Esophagus squamous epithelium (tissue), 5 donors: ENCODE results near the gene UBE2D4. TPM values are rescaled to one million over a fixed set of nuclear protein-coding genes. Genes with fewer than 3 reads are reported as not detected.
A peak's percentile ranks its signal among the peaks of the same experiment; 100 is the strongest.

ENCODE experiments used
- DNase-seq: peaks from one replicate; lab custom pipeline; 2025; lab: John Stamatoyannopoulos, UW
- H3K27ac ChIP-seq, 4 donors: fragments of 200-600 bp; sonication (generic); one replicate each; pipeline ENCODE4 v1.5.1; 2016 to 2019; ENCODE audit warnings: mild to moderate bottlenecking in 1 of 4
- H3K27me3 ChIP-seq, 4 donors: fragments of 200-600 bp; sonication (generic); 1 replicate in 3 of 4; 2 replicates in 1 of 4; pipeline versions ENCODE4 v1.5.1 to v1.6.0; 2017 to 2021; ENCODE audit warnings: antibody characterized with exemption in 1 of 4
- H3K36me3 ChIP-seq, 3 donors: fragments of 200-600 bp; sonication (generic); one replicate each; pipeline ENCODE4 v1.5.1; 2016 to 2019
- H3K4me1 ChIP-seq, 3 donors: fragments of 200-600 bp; sonication (generic); one replicate each; pipeline ENCODE4 v1.5.1; 2017 to 2019
- H3K4me3 ChIP-seq, 4 donors: fragments of 200-600 bp; sonication (generic); 1 replicate in 3 of 4; 2 replicates in 1 of 4; pipeline ENCODE4 v1.5.1; 2016 to 2019; ENCODE audit warnings: mild to moderate bottlenecking in 2 of 4, moderate library complexity in 1 of 4
- H3K9me3 ChIP-seq, 3 donors: fragments of 200-600 bp; sonication (generic); one replicate each; pipeline ENCODE4 v1.5.1; 2016 to 2019
- POLR2A ChIP-seq, 4 donors: fragments of 450-650 bp; IDR thresholded peaks; one replicate each; pipeline ENCODE4 v1.6.1; 2017; ENCODE audit warnings: antibody characterized with exemption in 4 of 4, mild to moderate bottlenecking in 4 of 4, moderate library complexity in 3 of 4
- WGBS, 2 donors: methylation state at CpG; one replicate each; pipeline ENCODE4 v1.1.5; 2018; 5-methylcytosine and 5-hydroxymethylcytosine counted together
- intact Hi-C: fragments of 100-400 bp; cut with DNase I; formaldehyde crosslinking; loops from one replicate; pipeline ENCODE4 v1.15.0; 2022
- total RNA-seq, 4 donors: library from RNA; depleted of rRNA; stranded (reverse); fragments of >200 nt; gene quantifications; one replicate each; pipeline ENCODE4 v1.1.0, GENCODE V29; 2016
- TF ChIP-seq, protein P1 (sequence below), 6 experiments: fragments of 450-650 bp in 4 of 6; fragments of 200-600 bp in 2 of 6; sonication (generic) in 2 of 6; IDR thresholded peaks; one replicate each; pipeline ENCODE4 v1.5.1; 2016 to 2019; ENCODE audit warnings: antibody characterized with exemption in 6 of 6, mild to moderate bottlenecking in 4 of 6, moderate library complexity in 4 of 6
- donor health status: DM: yes; HTN: yes; CAD: no.

The UBE2D4 gene
- total RNA-seq, 4 donors from 2014 or later: 8.8 to 10.9 (median 9.5) TPM

DNA sequence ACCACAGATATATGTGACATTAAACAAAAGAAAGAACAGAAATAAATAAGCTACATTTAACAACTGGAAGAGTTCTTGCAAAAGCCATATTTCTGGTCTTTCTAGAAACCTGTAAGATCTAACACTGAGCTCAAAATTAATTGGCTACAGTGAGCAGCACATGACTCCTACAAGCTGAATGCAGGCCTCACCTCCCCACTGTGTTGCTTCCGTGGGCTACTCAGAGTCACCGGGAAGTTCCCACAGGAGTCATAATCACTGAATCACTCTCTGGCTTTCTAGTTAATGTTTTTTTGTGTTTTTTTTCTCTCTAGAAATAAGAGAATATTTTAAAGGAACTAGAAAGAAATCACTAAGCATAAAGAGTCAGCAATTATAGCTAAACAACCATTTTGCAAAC is 46.8 kb upstream of the UBE2D4 start:
- DNase-seq: no peak
- H3K9me3 ChIP-seq: no peaks in the 10 kb centered on the region
- peaks cover 33 to 92% (median 41%) of the 10 kb centered on the region in 3 donors for H3K36me3 ChIP-seq
- H3K27me3 ChIP-seq: no peaks in the 10 kb centered on the region
- intact Hi-C loops: no loop called here
- H3K4me1 ChIP-seq: peaks cover 0 to 22% (median 0%) of the 10 kb centered on the region in 3 donors
- H3K4me3 ChIP-seq: no peak overlapping the region
- WGBS, 2 donors: 43 to 72% methylated on average over 2 of the region's 2 CpGs
- no peak for TF ChIP-seq POLR2A (IDR thresholded peaks at IDR 0.05)
- TF ChIP-seq, protein P1, sequence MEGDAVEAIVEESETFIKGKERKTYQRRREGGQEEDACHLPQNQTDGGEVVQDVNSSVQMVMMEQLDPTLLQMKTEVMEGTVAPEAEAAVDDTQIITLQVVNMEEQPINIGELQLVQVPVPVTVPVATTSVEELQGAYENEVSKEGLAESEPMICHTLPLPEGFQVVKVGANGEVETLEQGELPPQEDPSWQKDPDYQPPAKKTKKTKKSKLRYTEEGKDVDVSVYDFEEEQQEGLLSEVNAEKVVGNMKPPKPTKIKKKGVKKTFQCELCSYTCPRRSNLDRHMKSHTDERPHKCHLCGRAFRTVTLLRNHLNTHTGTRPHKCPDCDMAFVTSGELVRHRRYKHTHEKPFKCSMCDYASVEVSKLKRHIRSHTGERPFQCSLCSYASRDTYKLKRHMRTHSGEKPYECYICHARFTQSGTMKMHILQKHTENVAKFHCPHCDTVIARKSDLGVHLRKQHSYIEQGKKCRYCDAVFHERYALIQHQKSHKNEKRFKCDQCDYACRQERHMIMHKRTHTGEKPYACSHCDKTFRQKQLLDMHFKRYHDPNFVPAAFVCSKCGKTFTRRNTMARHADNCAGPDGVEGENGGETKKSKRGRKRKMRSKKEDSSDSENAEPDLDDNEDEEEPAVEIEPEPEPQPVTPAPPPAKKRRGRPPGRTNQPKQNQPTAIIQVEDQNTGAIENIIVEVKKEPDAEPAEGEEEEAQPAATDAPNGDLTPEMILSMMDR (IDR thresholded peaks at IDR 0.05): no peak
- H3K27ac ChIP-seq: peak overlapping the region in 2 of 4 donors; percentile 63 to 71

DNA sequence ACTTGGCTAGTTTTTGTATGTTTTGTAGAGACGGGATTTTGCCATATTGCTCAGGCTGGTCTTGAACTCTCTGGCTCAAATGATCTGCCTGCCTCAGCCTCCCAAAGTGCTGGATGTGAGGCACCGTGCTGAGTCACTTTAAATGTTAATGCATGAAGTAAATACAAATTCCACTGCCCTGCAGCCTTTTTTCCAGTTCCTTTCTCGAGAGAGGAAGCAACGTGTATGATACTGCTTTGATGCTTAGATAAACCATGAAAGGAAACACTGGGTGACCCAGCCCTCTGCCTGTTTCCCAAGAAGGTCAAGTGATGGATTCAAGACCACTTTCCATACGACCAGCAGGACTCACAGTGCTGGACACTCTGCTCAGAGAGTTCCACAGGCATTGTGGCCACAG is 45.6 kb upstream of the UBE2D4 start:
- no peak for DNase-seq
- Histone ChIP-seq H3K27me3 (no peaks in the 10 kb centered on the region), H3K36me3 (peaks cover 33 to 94% (median 44%) of the 10 kb centered on the region in 3 donors), H3K9me3 (no peaks in the 10 kb centered on the region), H3K4me1 (peaks cover 0 to 21% (median 0%) of the 10 kb centered on the region in 3 donors), H3K4me3 (no peak overlapping the region), H3K27ac (peak overlapping the region in 3 of 4 donors; percentile 0 to 11 (median 10))
- 59 to 73% methylated on average over 4 to 5 of the region's 5 CpGs for WGBS, 2 donors
- TF ChIP-seq, protein P1 (IDR thresholded peaks at IDR 0.05): no peak
- no peak for TF ChIP-seq POLR2A (IDR thresholded peaks at IDR 0.05)
- intact Hi-C loops: no loop called here

DNA sequence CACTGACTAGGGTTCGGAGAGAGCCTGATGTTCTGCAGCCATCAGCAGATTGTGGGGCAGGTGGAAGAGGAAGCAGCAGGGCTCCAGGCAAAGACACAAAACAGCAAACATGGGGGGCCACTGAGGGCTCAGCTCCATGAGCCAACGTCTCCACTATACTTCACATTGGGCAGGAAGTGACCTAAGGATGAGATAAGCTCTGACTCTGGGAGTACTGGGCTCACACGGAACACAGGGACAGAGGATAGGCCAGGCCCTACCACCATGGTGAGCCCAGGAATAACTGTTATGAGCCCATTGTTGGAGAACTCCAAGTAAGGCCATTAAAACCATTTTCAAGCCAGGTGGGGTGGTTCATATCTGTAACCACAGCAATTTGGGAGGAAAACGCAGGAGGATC is 42.0 kb upstream of the UBE2D4 start:
- Histone ChIP-seq H3K9me3 (no peaks in the 10 kb centered on the region), H3K27ac (no peak overlapping the region), H3K36me3 (peaks cover under 1 to 77% (median 15%) of the 10 kb centered on the region in 3 donors), H3K4me3 (no peak overlapping the region), H3K27me3 (no peaks in the 10 kb centered on the region), H3K4me1 (peaks cover 0 to 19% (median 2%) of the 10 kb centered on the region in 3 donors)
- 74 to 91% methylated on average over 3 to 4 of the region's 4 CpGs for WGBS, 2 donors
- intact Hi-C loops: no loop called here
- TF ChIP-seq POLR2A (IDR thresholded peaks at IDR 0.05): no peak
- TF ChIP-seq, protein P1 (IDR thresholded peaks at IDR 0.05): no peak
- no peak for DNase-seq

DNA sequence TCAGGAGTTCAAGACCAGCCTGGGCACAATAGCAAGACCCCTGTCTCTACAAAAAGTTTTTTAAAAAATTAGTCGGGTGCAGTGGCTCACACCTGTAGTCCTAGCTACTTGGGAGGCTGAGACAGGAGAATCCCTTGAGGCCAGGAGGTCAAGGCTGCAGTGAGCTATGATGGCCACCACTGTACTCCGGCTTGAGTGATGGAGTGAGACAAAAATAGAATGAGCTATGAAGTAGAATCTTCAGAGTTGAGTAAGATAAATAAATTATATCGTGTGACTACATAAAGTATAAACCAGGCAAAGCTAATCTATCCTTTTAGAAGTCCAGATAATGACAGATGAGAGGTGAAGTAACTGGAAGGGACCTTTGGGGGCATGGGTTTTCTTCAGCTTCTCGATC is 41.6 kb upstream of the UBE2D4 start:
- H3K9me3 ChIP-seq: no peaks in the 10 kb centered on the region
- no peaks in the 10 kb centered on the region for H3K27me3 ChIP-seq
- peaks cover 0 to 73% (median 15%) of the 10 kb centered on the region in 3 donors for H3K36me3 ChIP-seq
- TF ChIP-seq, protein P1 (IDR thresholded peaks at IDR 0.05): no peak
- TF ChIP-seq POLR2A (IDR thresholded peaks at IDR 0.05): no peak
- H3K4me3 ChIP-seq: no peak overlapping the region
- intact Hi-C loops: no loop called here
- no peak overlapping the region for H3K27ac ChIP-seq
- 82 to 92% methylated on average over 4 of the region's 4 CpGs for WGBS, 2 donors
- no peak for DNase-seq
- H3K4me1 ChIP-seq: peaks cover 0 to 19% (median 6%) of the 10 kb centered on the region in 3 donors

DNA sequence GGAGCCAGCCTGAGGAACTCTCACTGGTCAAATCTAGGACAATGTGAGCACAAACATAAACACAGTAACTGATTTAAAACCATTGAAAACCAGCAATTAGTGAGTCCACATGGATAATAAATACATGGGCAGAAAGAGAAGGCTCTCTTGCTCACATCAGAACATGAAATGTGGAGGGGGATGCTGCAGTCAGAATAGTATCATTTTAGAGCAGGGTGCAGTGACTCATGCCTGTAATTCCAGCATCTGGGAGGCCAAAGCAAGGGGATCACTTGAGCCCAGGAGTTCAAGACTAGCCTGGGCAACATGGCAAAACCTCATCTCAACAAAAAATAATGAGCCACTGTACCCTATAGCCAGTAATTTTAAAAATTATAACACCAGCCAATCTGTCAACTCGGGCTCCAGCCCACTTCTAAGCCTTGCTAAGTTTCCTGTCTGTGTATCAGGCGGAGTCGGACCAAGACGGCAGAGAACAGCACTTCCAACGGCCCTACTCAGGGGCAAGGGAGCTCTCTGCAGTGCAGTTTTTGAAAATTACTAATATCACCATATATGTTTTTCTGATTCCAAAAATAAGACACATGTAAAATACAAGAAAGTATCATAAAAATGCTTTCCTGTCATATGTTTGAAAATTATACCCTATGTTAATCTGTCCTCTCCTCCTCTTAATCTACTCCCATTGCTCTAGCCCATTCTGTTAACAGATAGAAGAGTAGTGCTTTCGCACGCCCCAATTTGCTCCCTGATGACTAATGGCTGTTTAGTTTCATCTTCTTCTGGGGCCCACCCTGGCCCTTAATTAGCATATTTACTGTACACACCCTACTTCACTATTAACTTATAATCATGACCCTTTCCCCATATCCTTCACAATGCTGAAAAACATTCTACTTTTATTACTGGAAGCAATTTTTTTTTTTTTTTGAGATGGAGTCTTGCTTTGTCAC is 37.0 kb upstream of the UBE2D4 start:
- Histone ChIP-seq H3K4me1 (peaks cover 0 to 36% (median 8%) of the 10 kb centered on the region in 3 donors), H3K27ac (peak overlapping the region in 1 of 4 donors; percentile 1), H3K4me3 (no peak overlapping the region), H3K36me3 (peaks cover 0 to 34% (median 6%) of the 10 kb centered on the region in 3 donors), H3K9me3 (no peaks in the 10 kb centered on the region), H3K27me3 (no peaks in the 10 kb centered on the region)
- WGBS, 2 donors: 70 to 76% methylated on average over 7 of the region's 7 CpGs
- TF ChIP-seq POLR2A (IDR thresholded peaks at IDR 0.05): no peak
- TF ChIP-seq, protein P1 (IDR thresholded peaks at IDR 0.05): no peak
- intact Hi-C loops: no loop called here
- DNase-seq: no peak
